Measurements from ENCODE around the gene TMEM191B. TPM values are rescaled to one million over a fixed set of nuclear protein-coding genes. Genes with fewer than 3 reads are reported as not detected.
"Not testable (repeated sequence)": the region's sequence is repeated elsewhere in the genome, so short reads cannot be mapped to it uniquely, and the experiment has no call there.

The TMEM191B gene
- total RNA-seq (1 to 10 TPM in 3 of 7 donors, under 1 TPM in 1, not detected in 3; 0.60 to 4.0 (median 2.0) TPM), polyA plus RNA-seq (1 to 10 TPM in 2 of 3 donors, under 1 TPM in 1; 0.83 to 4.3 (median 3.5) TPM)
- long read RNA-seq, donor 1 = 0 reads
- long read RNA-seq, donor 2 = 0 reads

GRCh38 chr22:18527752-18528596 lies at the start of gene TMEM191B:
Gene TMEM191B (plus strand): TSS chr22:18527802. CDS start chr22:18527981, 179 bp downstream.
- DNase-seq; H3K4me1 ChIP-seq; H3K36me3 ChIP-seq; intact Hi-C loops (cut with DNase I; ENCODE audit: low total_unique reads); H3K27me3 ChIP-seq (replicated peaks in 1 of 7); H3K9me3 ChIP-seq: not testable (repeated sequence)
- H3K4me3 ChIP-seq = peak within 1 kb of the TSS in 3 of 8 donors; percentile 31 to 51 (median 38)
- no CpG with 5 or more reads among the region's 65 CpGs for WGBS, 5 donors
- H3K27ac ChIP-seq = peak within 1 kb of the TSS in 1 of 8 donors; percentile 71

- intact Hi-C loops (cut with DNase I; ENCODE audit: low total_unique reads); H3K36me3 ChIP-seq; H3K4me1 ChIP-seq; H3K4me3 ChIP-seq; H3K27ac ChIP-seq; DNase-seq; H3K9me3 ChIP-seq; H3K27me3 ChIP-seq (replicated peaks in 1 of 7): not testable (repeated sequence)
- no CpG with 5 or more reads among the region's 3 CpGs for WGBS, 5 donors
Measured at GRCh38 chr22:18496227-18496626, 31.4 kb upstream of the TMEM191B start.

GRCh38 chr22:18511327-18511726 lies 16.3 kb upstream of the TMEM191B start:
- H3K27me3 ChIP-seq (replicated peaks in 1 of 7); H3K4me1 ChIP-seq; H3K9me3 ChIP-seq; intact Hi-C loops (cut with DNase I; ENCODE audit: low total_unique reads); H3K36me3 ChIP-seq; H3K27ac ChIP-seq; DNase-seq; H3K4me3 ChIP-seq: not testable (repeated sequence)
- WGBS, 5 donors = 63 to 84% (median 76%) methylated on average over 5 to 6 of the region's 6 CpGs; no CpG with 5 or more reads in 1 of the 5 donors

- H3K36me3 ChIP-seq; H3K27me3 ChIP-seq (replicated peaks in 1 of 7); DNase-seq; H3K4me3 ChIP-seq; intact Hi-C loops (cut with DNase I; ENCODE audit: low total_unique reads); H3K4me1 ChIP-seq; H3K9me3 ChIP-seq; H3K27ac ChIP-seq: not testable (repeated sequence)
- 65 to 75% (median 70%) methylated on average over 5 of the region's 10 CpGs; no CpG with 5 or more reads in 2 of the 5 donors for WGBS, 5 donors
Measured at GRCh38 chr22:18512378-18512777, 15.2 kb upstream of the TMEM191B start.

- H3K36me3 ChIP-seq; H3K4me3 ChIP-seq; H3K27ac ChIP-seq; H3K4me1 ChIP-seq; intact Hi-C loops (cut with DNase I; ENCODE audit: low total_unique reads); H3K9me3 ChIP-seq; H3K27me3 ChIP-seq (replicated peaks in 1 of 7); DNase-seq: not testable (repeated sequence)
- 66 to 80% (median 77%) methylated on average over 4 to 5 of the region's 10 CpGs; no CpG with 5 or more reads in 2 of the 5 donors for WGBS, 5 donors
Measured at GRCh38 chr22:18513454-18513853, 14.1 kb upstream of the TMEM191B start.

- H3K27ac ChIP-seq; H3K4me3 ChIP-seq; H3K4me1 ChIP-seq; DNase-seq; H3K27me3 ChIP-seq (replicated peaks in 1 of 7); H3K9me3 ChIP-seq; intact Hi-C loops (cut with DNase I; ENCODE audit: low total_unique reads); H3K36me3 ChIP-seq: not testable (repeated sequence)
- no CpG with 5 or more reads among the region's 5 CpGs for WGBS, 5 donors
Measured at GRCh38 chr22:18518061-18518460, 9.5 kb upstream of the TMEM191B start, which contains the start of gene GGTLC3. Gene GGTLC3 (minus strand): TSS chr22:18518161. CDS start chr22:18517897, 264 bp downstream.

- DNase-seq; H3K9me3 ChIP-seq; H3K27ac ChIP-seq; H3K27me3 ChIP-seq (replicated peaks in 1 of 7); H3K4me1 ChIP-seq; intact Hi-C loops (cut with DNase I; ENCODE audit: low total_unique reads); H3K4me3 ChIP-seq; H3K36me3 ChIP-seq: not testable (repeated sequence)
- WGBS, 5 donors = no CpG with 5 or more reads among the region's 6 CpGs
Measured at GRCh38 chr22:18522762-18523161, 4.8 kb upstream of the TMEM191B start.

- H3K9me3 ChIP-seq; H3K36me3 ChIP-seq; intact Hi-C loops (cut with DNase I; ENCODE audit: low total_unique reads); DNase-seq; H3K4me3 ChIP-seq; H3K4me1 ChIP-seq; H3K27ac ChIP-seq; H3K27me3 ChIP-seq (replicated peaks in 1 of 7): not testable (repeated sequence)
- 100% methylated on average over 1 of the region's 4 CpGs; no CpG with 5 or more reads in 4 of the 5 donors for WGBS, 5 donors
Measured at GRCh38 chr22:18523328-18523727, 4.3 kb upstream of the TMEM191B start.
